HG03066 (cell line): ENCODE results near the gene THSD4.

Source experiments
- ATAC-seq: cut with Tn5 transposase; IDR thresholded peaks from one replicate; pipeline ENCODE4 v1.9.1; 2021; ENCODE audit warnings: low read depth; ENCODE audit not compliant: unreplicated experiment

The THSD4 gene

DNA sequence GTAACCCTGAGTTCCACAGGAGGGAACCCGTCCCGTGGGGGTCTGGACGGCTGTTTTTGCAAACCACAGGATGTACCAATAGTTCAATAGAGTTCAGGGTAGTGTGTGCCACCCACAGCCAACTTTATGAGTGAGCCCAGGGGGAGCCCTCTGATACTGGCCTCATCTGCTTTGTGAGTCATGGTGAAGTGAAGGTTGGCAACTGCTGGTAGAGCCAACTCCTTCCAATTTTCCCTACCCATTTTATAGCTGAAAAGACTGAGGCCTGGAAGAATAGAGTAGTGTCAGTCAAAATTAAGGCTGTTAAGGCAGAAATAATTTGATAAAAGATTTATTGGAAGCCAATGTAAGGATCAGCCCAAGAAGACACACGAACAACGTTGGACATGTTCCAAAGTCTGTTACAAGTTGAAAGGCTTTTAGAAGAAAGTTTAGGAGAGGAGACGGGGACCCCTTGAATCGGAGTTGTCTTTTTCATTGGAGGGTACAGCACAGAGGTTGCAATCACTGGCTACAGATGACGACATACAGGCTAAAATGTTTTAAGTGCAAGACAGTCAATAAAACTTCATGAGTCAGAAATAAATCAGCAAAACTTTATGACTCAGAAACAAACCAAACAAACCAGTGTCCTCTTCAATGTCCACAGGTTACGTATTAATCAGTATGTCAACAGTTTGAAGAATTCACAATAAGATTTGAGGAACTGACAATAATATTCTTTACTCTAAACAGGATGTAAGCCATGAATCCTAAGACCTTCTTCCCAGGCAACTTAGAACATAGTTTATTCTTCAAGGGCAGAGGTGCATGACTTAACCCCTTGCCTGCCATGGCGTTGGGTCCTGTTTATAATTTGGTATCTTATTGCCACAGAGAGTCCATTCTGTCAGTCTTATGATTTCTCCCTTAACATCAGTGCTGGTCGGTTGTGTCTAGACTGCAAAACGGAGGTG, 632.1 kb downstream of the THSD4 start:
- no peak for ATAC-seq

DNA sequence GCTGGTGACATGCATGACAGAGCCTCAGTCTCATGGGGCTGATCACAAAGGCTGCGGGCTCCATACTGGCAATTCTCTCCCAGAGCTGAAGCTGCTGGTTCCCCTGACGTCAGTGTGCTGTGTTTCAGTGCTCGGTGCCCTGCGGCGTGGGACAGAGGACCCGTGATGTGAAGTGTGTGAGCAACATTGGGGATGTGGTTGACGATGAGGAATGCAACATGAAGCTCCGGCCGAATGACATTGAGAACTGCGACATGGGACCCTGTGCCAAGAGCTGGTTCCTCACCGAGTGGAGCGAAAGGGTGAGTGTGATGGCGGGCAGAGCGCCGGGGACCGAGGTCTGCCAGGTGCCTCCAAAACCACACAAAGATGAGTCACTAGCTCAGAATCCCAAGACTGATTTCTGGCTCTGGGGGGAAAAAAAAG, 633.0 kb downstream of the THSD4 start:
- ATAC-seq, result no peak

DNA sequence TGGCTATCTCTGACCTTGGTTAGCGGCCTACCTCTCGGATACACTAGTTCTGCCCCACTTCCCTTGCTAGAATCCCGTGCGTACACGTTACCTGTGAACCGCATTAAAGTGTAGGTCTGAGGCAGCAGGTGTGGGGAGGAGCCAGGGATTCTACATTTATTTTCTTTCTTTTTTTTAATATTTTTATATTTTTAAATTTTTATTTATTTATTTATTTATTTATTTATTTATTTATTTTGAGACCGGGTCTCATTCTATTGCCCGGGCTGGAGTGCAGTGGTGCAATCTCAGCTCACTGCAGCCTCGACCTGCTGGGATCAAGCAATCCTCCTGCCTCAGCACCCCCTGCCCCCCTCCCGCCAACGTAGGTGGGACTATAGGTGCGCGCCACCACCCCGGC, 634.2 kb downstream of the THSD4 start:
- no peak for ATAC-seq

DNA sequence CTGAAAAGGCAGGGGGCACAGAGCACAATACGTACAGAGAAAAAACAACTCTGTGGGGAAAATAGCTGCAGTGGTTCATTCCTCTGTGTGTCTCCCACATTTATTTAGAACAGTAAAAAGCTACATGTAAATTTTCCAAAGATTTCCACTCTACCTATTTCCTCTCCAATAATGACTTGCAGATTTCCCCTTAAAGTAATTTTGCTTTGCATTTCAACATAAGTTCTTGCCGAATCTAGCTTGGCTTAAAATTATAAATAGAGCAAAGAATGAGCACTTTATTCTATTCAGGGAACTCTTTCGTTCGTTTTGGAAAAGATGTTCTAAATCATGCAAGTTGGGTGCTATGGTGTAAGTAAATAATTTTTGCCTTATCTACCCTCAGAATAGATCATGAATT, 636.9 kb downstream of the THSD4 start:
- ATAC-seq, result no peak

DNA sequence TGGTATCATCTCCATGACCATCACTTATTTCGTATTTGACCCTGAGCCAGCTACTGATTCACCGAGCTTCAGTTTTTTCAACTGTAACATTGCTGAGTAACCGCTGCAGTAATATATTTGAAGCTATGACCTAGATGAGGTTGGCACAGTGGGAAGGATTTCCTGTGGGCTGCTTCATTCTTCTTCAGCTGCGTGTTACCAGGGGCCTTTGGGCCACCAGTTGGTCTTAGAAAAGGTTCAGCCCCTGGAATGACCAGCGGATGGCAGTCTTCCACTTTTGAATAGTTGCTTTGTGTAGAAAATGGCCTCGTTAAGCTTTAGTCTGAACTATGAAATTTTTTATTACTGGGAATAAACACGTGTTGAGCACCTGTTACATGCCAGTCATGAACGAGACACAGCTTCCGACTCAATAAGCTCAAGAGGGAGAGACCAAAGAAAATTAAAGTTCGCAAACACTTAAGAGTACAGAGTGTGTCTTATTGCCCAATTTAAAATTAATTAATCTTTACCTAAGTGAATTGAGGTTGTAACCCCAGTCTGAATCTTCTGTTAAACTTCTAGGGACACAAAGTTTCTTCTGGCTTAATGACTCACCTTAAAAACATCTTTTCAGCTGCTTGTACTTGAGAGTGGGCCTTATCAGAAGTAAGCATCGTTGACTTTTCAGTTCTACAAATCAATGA, 637.5 kb downstream of the THSD4 start:
- ATAC-seq, result no peak

DNA sequence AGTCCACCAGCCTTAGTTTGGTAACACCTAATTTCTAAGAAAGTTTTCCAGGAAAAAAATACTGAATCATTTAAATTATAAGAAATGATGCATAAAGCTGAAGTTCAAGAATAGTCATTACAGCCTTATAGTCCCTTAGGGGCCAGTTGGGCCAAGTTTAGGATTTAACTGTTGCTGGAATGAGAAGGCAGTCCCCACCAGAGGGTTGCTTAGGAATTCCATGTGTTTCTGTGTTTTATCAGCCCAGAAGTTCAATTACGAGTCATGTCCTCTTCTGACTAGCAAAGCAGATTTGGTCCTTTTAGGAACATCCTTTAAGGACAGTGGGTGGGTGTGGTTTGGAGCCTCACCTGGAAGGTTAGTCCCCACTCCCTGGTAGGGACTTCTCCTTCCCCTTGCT, 638.1 kb downstream of the THSD4 start:
- ATAC-seq, result no peak

DNA sequence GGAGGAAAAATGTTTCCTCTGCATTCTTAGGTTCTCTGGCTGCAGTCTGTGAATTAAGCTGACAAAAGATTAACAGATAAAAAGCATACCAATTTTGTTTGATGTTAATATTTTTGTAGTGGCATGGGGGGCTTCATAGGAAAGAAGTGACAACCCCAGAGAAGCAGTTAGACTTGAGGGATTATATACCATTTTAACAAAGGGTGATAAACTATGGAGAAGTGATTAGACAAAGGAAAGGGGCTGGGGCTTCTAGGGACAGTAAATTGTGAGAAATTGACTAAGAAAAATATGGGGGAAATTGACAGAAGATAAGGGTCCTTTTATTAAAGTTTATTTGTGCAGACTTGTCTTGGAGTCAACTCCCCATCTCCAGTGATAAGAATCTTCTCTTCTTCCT, 639.4 kb downstream of the THSD4 start:
- no peak for ATAC-seq

DNA sequence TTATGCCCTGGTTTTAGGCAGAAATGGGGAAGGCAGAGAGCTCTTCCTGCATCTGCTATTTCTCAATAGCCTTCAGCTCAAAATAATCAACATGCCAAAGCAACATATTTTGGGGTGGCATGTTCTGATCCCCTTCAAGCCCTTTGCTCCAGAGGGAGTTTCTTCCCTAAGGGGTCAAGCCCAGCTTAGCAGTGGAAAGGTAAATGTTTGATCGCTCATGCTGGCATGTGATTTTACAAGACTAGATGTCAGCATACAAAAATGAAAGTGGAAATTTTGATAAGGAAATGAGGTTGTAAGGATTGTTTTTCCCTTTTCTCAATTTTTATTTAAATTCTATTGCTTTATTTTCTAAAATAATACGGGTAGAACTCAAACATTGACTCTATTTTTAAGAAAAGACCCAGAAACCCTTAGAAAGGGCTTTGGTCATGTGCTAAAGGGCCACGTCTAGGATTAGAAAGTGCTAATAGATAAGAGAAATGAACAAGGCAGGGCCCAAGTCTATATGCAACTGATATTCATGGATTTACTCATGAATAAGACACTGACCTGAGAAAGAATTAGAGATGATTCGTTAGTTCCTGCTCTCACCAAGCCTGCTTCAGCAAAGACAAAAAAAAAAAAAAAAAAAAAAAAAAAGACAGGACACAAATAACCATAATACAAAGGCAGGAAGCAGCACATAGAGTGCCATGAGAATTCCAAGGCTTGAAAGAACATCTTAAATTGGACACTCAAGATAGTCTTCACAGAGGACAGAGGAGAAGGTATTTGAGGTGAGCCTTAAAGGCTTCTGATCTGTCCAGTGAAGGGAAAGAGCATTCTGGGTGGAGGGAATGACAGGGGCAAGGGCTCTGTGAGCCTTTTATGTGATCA, 640.1 kb downstream of the THSD4 start:
- ATAC-seq, result no peak

DNA sequence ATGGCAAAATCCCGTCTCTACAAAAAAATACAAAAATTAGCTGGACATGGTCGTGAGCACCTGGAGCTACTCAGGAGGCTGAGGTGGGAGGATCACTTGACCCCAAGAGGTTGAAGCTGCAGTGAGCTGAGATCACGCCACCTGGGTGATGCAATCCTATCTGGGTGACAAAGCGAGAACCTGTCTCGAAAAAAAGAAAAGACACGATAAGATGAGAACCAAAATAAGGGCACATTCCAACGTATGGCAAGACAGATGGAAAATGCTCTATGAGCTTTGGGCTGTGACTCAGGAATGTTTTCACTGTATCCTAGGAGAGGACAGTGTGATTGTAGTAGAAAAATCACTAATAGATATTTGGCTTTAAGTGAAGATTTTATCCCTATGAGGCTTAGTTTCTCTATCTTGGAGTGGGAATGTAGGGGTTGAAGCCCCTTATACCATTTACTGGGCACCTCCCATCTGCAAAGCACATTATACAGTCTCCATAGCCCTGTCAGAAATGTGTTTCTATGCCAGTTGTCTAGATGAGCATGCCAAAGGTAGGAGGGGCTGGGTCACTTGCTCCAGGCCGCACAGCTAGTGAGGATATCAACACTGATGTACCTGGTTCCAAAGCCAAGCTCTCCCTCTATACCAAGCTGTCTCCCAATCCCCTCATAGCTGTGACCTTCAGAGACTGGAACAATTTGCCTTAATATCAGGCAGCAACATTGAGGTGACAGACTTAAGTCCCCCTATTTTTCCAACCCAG, 641.5 kb downstream of the THSD4 start:
- no peak for ATAC-seq

DNA sequence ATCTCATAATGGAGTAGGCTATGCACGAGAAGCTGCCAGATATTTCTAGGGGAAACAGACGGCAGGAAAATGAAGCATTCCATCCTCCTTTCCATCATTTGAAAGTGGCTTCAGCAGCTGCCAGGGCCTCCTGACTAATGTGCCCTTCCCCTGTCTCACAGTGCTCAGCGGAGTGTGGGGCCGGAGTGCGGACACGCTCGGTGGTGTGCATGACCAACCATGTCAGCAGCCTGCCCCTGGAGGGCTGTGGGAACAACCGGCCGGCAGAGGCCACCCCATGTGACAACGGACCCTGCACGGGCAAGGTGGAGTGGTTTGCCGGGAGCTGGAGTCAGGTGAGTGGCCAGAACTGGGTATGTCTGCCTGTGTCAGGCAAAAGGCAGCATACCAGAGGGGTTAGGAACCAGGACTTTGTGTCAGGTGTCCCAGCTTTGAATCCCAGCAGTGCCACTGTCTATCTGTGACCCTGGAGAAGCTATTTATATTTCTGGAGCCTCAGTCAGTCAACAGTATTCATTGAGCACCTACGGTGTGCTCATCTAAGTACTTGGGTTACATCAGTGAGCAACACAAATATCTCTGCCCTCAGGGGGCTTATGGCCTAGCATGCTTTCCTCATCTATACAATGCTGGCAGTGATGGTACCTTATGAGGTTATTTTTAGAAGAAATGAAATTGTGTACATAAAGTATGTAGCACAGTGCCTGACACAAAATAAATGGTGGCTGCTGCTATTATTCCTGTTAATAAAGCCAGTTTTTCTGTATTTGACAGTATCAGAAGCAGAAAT, 642.7 kb downstream of the THSD4 start:
- ATAC-seq, result no peak

DNA sequence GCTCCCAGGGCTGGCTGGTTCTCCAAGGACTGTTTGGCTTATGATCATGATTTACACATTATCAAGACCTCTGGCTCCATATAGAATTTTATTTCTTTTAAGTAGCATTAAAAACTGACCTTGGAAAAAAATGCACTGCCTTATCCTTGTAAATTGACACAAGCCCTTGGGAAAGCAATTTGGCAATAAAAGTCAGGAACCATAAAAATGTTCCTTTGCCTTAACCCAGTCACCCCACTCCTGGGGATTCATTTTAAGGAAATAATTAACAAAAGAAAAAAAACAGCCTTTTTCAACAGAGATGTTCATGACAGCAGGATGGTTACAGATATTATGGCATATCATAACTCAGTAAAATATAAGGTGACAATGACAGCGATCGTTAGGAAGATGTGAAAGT, 643.4 kb downstream of the THSD4 start:
- ATAC-seq, result no peak

DNA sequence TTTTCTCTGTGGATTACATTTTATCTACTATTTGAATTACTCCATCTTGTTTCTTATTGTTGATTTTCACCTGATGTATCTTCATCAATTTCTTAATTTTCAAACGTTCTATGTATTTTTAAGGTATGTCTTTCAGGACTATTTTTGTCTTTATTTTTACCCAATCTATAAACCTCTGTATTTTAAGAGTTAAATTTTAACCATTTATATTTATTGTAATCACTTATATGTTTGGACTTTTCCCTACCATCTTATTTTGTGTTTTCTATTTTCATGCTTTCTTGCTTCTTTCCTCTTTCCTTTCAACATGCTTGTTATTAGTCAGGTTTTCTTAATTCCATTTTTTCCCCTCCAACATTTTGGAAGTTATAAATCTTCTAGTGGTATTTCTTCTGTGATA, 645.6 kb downstream of the THSD4 start:
- no peak for ATAC-seq

DNA sequence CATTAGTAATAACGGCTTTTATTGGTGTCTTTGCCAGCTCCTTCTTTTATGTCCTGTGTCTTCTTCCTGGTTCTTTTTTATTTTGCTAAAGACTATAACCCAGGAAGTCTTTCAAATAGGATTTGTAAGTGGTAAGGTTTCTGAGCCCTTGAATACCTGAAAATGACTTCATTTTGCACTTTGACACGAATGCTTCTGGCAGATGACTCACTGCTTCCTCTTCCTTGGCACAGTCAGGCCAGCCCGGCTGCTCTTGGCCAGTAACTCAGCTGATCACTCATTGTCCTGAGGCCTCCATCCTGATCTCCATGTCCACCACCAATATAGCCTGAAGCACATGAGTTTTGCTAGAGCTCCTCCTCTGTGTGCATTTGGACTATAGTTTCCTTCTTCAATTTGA, 646.4 kb downstream of the THSD4 start:
- no peak for ATAC-seq

DNA sequence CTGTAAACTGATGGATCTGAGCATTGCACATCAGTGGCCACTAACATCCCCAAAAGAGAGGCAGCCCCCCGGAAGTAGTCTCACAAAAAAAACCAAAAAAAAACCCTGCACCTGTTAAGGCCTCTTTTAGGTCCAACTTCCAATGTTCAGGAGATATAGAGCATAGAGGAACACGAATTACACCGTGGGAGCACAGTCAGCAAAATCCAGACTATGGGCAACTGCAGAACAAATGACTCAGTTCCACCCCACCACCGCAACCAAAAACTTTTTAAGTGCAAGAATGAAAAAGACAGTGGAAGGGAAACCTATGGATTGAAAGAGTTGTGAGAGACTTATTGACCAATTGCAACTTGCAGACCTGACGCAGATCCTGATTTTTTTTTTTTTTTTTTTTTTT, 652.9 kb downstream of the THSD4 start:
- no peak for ATAC-seq

DNA sequence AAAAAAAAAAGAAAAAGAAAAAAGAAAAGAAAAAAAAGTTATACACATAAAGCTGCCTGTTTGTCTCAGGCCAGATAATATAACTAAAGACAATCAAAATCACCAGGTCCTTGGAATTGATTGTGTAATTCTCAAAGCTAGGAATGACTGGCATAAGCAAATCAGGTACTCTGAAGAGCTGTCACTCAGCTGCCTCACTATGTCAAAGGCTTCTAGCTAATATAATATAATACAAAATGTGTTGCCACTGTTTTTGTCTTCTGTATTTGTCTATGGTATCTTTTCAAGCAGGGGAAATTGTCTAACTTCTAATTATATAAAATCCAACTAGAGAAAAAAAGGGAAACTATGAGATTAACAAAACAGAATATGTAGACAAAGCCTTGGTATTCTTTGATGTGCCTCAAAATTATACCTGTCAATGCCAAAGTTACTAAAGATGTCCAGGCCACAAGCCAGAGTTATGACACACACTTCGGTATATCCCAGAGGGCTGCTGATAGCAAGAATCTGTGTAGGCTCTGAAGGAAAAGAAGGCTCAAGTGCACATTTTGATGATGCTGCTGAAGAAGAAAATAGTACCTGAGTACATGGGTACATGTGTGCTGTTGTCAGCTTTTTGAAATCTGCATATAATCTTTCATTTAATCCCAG, 658.1 kb downstream of the THSD4 start:
- no peak for ATAC-seq

DNA sequence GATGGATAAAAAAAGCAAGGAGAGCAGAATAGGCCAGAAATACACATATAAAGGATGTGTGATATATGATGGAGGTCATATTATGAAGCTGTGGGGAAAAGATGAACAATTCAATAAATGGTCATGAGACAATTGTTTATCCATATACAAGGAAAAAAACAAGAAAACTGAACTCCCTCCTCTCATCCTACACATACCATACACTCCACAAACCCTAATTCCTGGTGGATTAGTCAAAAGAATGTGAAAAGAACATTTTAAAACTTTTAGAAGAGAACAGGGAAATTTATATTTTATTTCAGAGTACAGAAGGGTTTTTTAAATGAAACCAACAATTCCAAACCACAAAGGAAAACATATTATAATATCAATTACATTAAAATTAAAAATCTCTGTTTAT, 660.6 kb downstream of the THSD4 start:
- ATAC-seq, result no peak

DNA sequence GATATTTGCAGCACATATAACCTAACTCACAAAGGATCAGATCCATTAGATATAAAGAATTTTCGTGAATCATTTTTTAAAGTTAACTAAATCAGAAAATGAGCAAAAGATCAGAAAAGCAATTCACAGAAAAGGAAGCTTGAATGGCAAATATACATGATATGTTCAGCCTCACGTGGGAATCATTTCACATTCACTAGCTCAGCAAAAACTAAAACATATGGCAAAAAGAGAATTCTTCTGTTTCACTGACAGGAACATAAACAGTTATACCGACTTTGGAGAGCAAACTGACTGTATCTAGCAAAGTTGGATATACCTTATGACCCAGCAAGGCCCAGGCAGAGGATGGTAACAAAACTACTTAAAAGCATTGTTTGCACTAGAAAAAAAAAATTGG, 661.0 kb downstream of the THSD4 start:
- ATAC-seq, result no peak

DNA sequence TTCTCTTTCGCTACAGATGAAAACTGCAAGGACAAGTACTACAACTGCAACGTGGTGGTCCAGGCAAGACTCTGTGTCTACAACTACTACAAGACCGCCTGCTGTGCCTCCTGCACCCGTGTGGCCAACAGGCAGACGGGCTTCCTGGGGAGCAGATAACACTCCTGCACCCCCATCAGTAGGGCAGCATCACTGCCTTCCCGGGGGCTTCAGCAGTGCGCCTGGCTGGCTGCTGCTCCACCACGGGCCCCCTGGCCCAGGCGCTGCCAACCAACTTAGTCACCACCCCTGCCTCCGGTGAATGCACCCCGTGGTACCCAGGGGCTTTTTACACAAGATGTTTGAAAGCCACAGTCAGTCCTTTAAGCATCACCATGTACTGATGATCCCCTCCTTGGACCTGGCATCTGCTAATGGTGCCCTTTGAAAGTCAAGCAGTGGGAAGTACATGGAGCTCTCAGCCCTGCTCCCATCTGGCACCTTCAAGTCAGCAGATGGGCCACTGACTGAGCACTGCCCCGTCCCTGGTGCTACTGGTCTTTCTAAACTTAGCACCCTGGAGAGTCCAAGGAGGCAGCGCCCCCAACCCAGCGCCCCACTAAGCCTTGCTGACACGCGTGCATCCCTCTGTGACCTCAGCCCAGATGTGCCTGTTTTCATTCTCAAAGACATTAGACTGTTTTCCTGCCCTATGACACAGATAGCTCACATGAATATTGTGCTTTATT, 662.1 kb downstream of the THSD4 start:
- ATAC-seq, result no peak
